Measurements from ENCODE around the gene NKAP.
"Not testable (repeated sequence)": the region's sequence is repeated elsewhere in the genome, so short reads cannot be mapped to it uniquely, and the experiment has no call there.

The NKAP gene

DNA sequence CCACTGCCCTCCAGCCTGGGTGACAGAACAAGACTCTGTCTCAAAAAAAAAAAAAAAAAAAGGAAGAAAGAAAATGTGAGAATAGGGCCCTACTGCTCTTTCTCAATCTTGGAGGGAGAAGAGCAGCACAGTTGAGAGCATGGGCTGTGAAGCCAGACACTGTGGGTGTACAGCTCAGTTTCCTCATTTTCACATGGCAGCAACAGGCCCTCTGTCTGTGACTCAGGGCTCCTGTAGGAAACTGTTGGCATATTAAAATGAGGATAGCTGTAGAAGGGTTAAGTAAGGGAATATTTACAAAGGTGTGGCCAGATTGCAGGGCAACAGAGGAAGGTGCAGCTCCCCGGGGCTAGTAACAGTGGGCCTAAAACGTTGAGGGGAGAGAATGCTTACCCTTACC, 44.4 kb downstream of the NKAP start:
- DNase-seq (ENCODE audit: insufficient read length, low spot score) = no peak
- no peak for TF ChIP-seq POLR2A (IDR thresholded peaks at IDR 0.05; ENCODE audit: low read depth, low read length)
- no peak for FAIRE-seq

DNA sequence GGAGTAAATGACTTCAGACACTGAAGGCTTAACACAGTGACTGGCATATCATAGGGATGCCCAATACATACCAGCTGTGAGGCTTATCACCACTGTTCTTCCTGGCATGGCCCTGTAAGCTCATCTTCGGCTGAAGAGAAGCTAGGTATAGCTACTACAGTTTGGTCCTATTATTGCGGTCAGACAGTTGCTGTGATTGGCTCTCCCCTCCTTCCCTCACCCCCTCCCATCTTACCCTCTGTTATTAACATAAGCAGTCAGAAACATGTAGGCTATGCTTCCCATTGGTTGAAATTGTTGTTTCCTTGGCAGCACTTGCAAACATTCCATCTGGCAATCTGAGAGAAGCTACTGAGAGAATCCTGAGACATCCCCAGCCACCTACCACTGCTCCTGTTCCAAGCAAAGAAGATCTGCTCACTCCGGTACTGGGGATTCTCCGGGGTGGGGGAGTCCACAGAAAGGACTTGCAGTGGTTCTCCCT, 47.7 kb downstream of the NKAP start, which contains the start of gene AKAP14:
AKAP14 (plus strand) TSS at position 51 of the 484 bp plus-strand sequence. CDS start 7,331 bp downstream, outside the sequence.
- TF ChIP-seq POLR2A (IDR thresholded peaks at IDR 0.05; ENCODE audit: low read depth, low read length) = no peak
- DNase-seq (ENCODE audit: insufficient read length, low spot score) = no peak
- no peak for FAIRE-seq

- not testable (repeated sequence) for FAIRE-seq; DNase-seq (ENCODE audit: insufficient read length, low spot score)
These were observed 51.4 kb downstream of the NKAP start for GRCh38 chrX:119891961-119892692.

DNA sequence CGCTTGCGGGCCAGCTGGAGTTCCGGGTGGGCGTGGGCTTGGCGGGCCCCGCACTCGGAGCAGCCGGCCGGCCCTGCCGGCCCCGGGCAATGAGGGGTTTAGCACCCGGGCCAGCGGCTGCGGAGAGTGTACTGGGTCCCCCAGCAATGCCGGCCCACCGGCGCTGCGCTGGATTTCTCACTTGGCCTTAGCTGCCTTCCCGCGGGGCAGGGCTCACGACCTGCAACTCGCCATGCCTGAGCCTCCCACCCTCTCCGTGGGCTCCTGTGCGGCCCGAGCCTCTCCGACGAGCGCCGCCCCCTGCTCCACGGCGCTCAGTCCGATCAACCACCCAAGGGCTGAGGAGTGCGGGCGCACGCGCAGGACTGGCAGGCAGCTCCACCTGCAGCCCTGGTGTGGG, 52.9 kb downstream of the NKAP start:
- not testable (repeated sequence) for DNase-seq (ENCODE audit: insufficient read length, low spot score); FAIRE-seq

GRCh38 chrX:119887721-119888425, 55.7 kb downstream of the NKAP start:
- DNase-seq (ENCODE audit: insufficient read length, low spot score) (no peak), FAIRE-seq (no peak)
- TF ChIP-seq POLR2A (IDR thresholded peaks at IDR 0.05; ENCODE audit: low read depth, low read length) = no peak

DNA sequence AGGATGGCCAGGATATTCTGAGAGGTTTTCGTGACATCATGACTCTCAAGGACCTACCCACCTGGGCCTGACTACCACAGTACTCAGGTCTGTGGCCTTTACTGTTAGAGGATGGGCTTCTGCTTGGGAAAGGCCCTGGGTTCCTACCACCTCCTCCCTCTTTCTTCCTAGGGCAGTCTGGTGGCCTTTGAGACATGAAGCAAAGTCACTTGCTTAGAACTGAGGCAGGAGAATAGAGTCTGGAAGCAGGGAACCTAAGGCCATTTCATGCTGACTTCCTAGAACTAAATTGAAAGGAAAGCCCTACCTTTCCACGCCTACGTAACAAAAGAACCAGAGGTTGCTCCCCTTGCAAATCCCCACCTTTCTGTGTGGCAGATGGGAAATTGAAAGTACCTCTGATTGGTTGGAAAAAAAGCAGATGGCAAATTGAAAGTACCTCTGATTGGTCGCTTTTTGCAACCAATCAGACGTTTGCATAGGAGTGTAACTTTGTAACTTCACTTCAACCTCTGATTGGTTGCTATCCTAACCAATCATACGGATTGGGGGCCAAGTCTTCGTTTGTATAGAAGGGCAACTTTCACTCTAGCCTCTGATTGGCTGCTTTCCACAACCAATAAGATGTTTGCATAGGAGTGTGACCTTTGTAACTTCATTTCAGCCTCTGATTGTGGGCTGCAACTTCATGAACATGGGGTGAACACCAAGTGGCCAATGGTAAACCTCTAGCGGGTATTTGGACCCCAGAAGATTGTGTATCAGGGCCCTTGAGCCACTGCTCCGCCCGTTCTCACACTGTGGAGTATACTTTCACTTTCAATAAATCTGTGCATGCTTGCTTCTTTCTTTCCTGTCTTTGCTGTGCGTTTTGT, 57.8 kb downstream of the NKAP start:
- FAIRE-seq (no peak), DNase-seq (ENCODE audit: insufficient read length, low spot score) (no peak)
- TF ChIP-seq POLR2A (IDR thresholded peaks at IDR 0.05; ENCODE audit: low read depth, low read length) = no peak

GRCh38 chrX:119880552-119881437, 62.8 kb downstream of the NKAP start:
- no peak for TF ChIP-seq POLR2A (IDR thresholded peaks at IDR 0.05; ENCODE audit: low read depth, low read length)
- FAIRE-seq (peak; percentile 85), DNase-seq (ENCODE audit: insufficient read length, low spot score) (peak; percentile 54)

- no peak for TF ChIP-seq POLR2A (IDR thresholded peaks at IDR 0.05; ENCODE audit: low read depth, low read length)
- no peak for FAIRE-seq
- no peak for DNase-seq (ENCODE audit: insufficient read length, low spot score)
These were observed 63.5 kb downstream of the NKAP start for GRCh38 chrX:119880076-119880475.

- no peak for FAIRE-seq
- TF ChIP-seq POLR2A (IDR thresholded peaks at IDR 0.05; ENCODE audit: low read depth, low read length) = no peak
These were observed 64.8 kb downstream of the NKAP start for GRCh38 chrX:119878740-119879139.

DNA sequence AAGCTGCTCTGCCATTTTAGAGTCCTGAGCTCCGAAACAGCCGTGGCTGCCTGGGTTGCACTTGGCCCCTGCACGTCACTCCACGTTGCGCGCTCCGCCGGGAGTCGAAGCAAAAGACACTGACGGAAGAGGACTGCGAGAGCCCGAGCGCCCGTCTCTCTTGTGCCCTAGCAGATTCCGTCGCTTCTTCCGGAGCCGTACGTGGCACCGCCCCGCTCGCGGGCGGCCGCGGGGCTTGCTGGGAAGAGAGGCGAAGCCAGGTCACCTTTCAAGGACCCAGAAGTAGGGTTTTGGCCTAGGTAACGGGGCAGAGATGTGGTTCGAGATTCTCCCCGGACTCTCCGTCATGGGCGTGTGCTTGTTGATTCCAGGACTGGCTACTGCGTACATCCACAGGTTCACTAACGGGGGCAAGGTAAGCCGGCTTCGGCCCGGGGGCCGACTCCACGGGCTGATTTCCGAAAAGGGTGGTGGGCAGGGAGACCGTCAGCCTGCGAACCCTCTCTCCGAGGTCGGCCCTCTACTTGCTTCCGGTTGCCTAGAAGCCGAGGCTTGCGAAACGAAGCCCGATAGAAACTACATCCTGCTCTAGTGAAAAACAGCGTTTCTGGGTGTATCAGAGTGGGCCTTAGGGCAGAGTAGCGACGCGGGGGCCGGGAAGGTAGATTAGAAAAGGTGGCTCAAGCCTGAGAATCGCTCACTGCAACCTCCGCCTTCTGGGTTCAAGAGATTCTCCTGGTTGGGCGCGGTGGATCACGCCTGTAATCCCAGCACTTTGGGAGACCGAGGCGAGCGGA, 71.8 kb downstream of the NKAP start, which contains the start of the genes NDUFA1 and RNF113A:
NDUFA1 (plus strand) TSS at position 234 of the 797 bp plus-strand sequence; CDS start at position 314, 80 bp downstream.
RNF113A (minus strand) TSS at position 135 of the 797 bp plus-strand sequence; CDS start at position 15, 120 bp downstream.
- peak; percentile 86 for TF ChIP-seq POLR2A (IDR thresholded peaks at IDR 0.05; ENCODE audit: low read depth, low read length)
- peak; percentile 63 for DNase-seq (ENCODE audit: insufficient read length, low spot score)
- peak; percentile 75 for FAIRE-seq

More at GRCh38 chrX:119878740-119879139, 64.8 kb downstream of the NKAP start:
- no peak for DNase-seq (ENCODE audit: insufficient read length, low spot score)

GRCh38 chrX:119871245-119871598, 72.3 kb downstream of the NKAP start:
- FAIRE-seq = no peak
- DNase-seq (ENCODE audit: insufficient read length, low spot score) = no peak
- no peak for TF ChIP-seq POLR2A (IDR thresholded peaks at IDR 0.05; ENCODE audit: low read depth, low read length)
